ENCODE measurements around the gene PTCSC3.

- TF ChIP-seq CTCF (conservative IDR thresholded peaks at IDR 0.05 in 1 of 2, IDR thresholded peaks at IDR 0.05 in 1 of 2; ENCODE audit: extremely low read depth in 1 of 2, insufficient read depth in 1 of 2, low read depth in 1 of 2, low read length in 2 of 2) (no peak), EZH2 (IDR thresholded peaks at IDR 0.05; ENCODE audit: borderline replicate concordance, low read length) (no peak)
Observed at GRCh38 chr14:36173161-36173560, 3.4 kb downstream of the PTCSC3 start.

Data from mammary epithelial cell (primary cell).